Gastrocnemius medialis (tissue), 4 donors: ENCODE data around the gene ASF1A.

ENCODE experiments used
- POLR2A ChIP-seq, 2 donors: fragments of 450-650 bp; IDR thresholded peaks; one replicate each; pipeline ENCODE4 v1.6.1; 2017; ENCODE audit warnings: antibody characterized with exemption in 2 of 2, mild to moderate bottlenecking in 2 of 2, moderate library complexity in 2 of 2
- TF ChIP-seq, protein P1 (sequence below), 5 experiments: fragments of 450-650 bp in 3 of 5; fragments of 200-600 bp in 2 of 5; sonication (generic) in 2 of 5; IDR thresholded peaks in 4 of 5; conservative IDR thresholded peaks in 1 of 5; 1 replicate in 4 of 5; 2 replicates in 1 of 5; pipeline ENCODE4 v1.5.1; 2016 to 2019; ENCODE audit warnings: antibody characterized with exemption in 5 of 5, mild to moderate bottlenecking in 3 of 5, moderate library complexity in 3 of 5

DNA sequence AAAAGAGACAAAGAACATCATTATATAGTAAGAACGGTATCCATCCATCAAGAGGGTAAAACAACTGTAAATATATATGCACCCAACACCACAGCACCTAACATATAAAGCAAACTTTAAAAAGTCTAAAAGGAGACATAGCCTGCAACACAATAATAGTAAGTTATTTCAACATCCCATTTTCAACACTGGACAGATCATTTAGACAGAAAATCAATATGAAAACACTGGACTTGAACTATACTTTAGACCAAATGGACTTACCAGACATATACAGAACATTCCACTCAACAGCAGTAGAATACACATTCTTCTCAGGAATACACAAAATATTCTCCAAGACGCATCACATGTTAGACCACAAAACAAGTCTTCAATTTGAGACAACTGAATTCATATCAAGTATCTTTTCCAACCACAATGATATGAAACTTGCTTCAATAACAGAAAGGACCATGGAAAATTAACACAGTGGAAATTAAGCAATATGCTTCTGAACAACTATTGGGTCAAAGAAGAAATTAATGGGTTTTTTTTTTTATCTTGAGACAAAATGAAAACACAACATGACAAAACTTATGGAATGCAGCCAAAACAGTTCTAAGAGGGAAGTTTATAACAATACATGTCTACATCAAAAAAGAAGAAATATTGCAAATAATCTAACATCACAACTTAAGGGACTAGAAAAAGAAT is 23.9 kb upstream of the ASF1A start:
- TF ChIP-seq, protein P1, sequence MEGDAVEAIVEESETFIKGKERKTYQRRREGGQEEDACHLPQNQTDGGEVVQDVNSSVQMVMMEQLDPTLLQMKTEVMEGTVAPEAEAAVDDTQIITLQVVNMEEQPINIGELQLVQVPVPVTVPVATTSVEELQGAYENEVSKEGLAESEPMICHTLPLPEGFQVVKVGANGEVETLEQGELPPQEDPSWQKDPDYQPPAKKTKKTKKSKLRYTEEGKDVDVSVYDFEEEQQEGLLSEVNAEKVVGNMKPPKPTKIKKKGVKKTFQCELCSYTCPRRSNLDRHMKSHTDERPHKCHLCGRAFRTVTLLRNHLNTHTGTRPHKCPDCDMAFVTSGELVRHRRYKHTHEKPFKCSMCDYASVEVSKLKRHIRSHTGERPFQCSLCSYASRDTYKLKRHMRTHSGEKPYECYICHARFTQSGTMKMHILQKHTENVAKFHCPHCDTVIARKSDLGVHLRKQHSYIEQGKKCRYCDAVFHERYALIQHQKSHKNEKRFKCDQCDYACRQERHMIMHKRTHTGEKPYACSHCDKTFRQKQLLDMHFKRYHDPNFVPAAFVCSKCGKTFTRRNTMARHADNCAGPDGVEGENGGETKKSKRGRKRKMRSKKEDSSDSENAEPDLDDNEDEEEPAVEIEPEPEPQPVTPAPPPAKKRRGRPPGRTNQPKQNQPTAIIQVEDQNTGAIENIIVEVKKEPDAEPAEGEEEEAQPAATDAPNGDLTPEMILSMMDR (IDR thresholded peaks at IDR 0.05 in 4 of 5, conservative IDR thresholded peaks at IDR 0.05 in 1 of 5), result no peak
- TF ChIP-seq POLR2A (IDR thresholded peaks at IDR 0.05), result no peak
